H1 (cell line): ENCODE measurements around the gene NEUROD1.

Experiments used
- BACH1 ChIP-seq: IDR thresholded peaks from 2 replicates; pipeline ENCODE4 v1.6.1; 2012; ENCODE audit warnings: low read length, improper control_type of control experiment
- CHD2 ChIP-seq: IDR thresholded peaks from 2 replicates; pipeline ENCODE4 v1.6.1; 2012; ENCODE audit warnings: low read length, improper control_type of control experiment
- CTCF ChIP-seq, 3 experiments: IDR thresholded peaks; 1 replicate in 2 of 3; 2 replicates in 1 of 3; pipeline versions ENCODE4 v1.5.1 to v1.6.1; 2011; ENCODE audit warnings: low read length in 3 of 3, mild to moderate bottlenecking in 3 of 3, inconsistent platforms in 2 of 3, low read depth in 1 of 3, moderate library complexity in 1 of 3; ENCODE audit not compliant: insufficient read depth in 1 of 3; ENCODE audit errors: control extremely low read depth in 1 of 3
- EP300 ChIP-seq, 2 experiments: IDR thresholded peaks; 1 replicate in 1 of 2; 2 replicates in 1 of 2; pipeline ENCODE4 v1.6.1; 2011 to 2012; ENCODE audit warnings: low read depth in 2 of 2, low read length in 2 of 2, mild to moderate bottlenecking in 2 of 2, borderline replicate concordance in 1 of 2, inconsistent platforms in 1 of 2, moderate library complexity in 1 of 2
- EZH2 ChIP-seq: fragments of 200-600 bp; sonication (generic); IDR thresholded peaks from 2 replicates; pipeline ENCODE4 v1.7.1; 2012; ENCODE audit warnings: low read depth, mild to moderate bottlenecking, moderate library complexity, low read length, inconsistent platforms; ENCODE audit not compliant: severe bottlenecking
- POLR2A ChIP-seq, 2 experiments: IDR thresholded peaks; 1 replicate in 1 of 2; 2 replicates in 1 of 2; pipeline ENCODE4 v1.6.1; 2011; ENCODE audit warnings: low read depth in 2 of 2, low read length in 2 of 2, mild to moderate bottlenecking in 2 of 2; ENCODE audit errors: control extremely low read depth in 1 of 2
- POLR2AphosphoS5 ChIP-seq: IDR thresholded peaks from 2 replicates; pipeline ENCODE4 v1.6.1; 2011; ENCODE audit warnings: low read depth, low read length
- RNF2 ChIP-seq: fragments of 200-900, 300-1000 bp; sonication (generic); IDR thresholded peaks from 2 replicates; pipeline ENCODE4 v1.7.1; 2016; ENCODE audit warnings: borderline replicate concordance, low read depth, mild to moderate bottlenecking, antibody characterized with exemption, low read length; ENCODE audit not compliant: poor library complexity, severe bottlenecking; ENCODE audit errors: missing control alignments
- SRF ChIP-seq: IDR thresholded peaks from 2 replicates; pipeline ENCODE4 v1.6.1; 2011; ENCODE audit warnings: mild to moderate bottlenecking, low read depth, low read length, moderate library complexity
- TCF12 ChIP-seq: IDR thresholded peaks from 2 replicates; pipeline ENCODE4 v1.6.1; 2011; ENCODE audit warnings: low read depth, mild to moderate bottlenecking, low read length
- USF2 ChIP-seq: IDR thresholded peaks from 2 replicates; pipeline ENCODE4 v1.6.1; 2011; ENCODE audit warnings: low read length, improper control_type of control experiment
- ZNF274 ChIP-seq: IDR thresholded peaks from 2 replicates; pipeline ENCODE4 v1.7.0; 2012; ENCODE audit warnings: low read length, borderline replicate concordance; ENCODE audit errors: extremely low read depth

GRCh38 chr2:181627545-181627944, 52.8 kb downstream of the NEUROD1 start:
- no peak for TF ChIP-seq TCF12
- no peak for TF ChIP-seq USF2
- no peak for TF ChIP-seq EZH2
- TF ChIP-seq RNF2, result no peak
- no peak for TF ChIP-seq POLR2A (IDR thresholded peaks at IDR 0.05; ENCODE audit: control extremely low read depth in 1 of 2, low read depth in 2 of 2, low read length in 2 of 2)
- TF ChIP-seq CTCF (IDR thresholded peaks at IDR 0.05; ENCODE audit: control extremely low read depth in 1 of 3, insufficient read depth in 1 of 3, low read depth in 1 of 3, low read length in 3 of 3), result no peak
- TF ChIP-seq CHD2, result no peak
- no peak for TF ChIP-seq POLR2AphosphoS5
- TF ChIP-seq EP300 (IDR thresholded peaks at IDR 0.05; ENCODE audit: borderline replicate concordance in 1 of 2, low read depth in 2 of 2, low read length in 2 of 2), result no peak
- TF ChIP-seq SRF, result no peak
- TF ChIP-seq ZNF274, result no peak
- no peak for TF ChIP-seq BACH1
